ENCODE measurements around the gene PTDSS2. TPM values are rescaled to one million over a fixed set of nuclear protein-coding genes. Genes with fewer than 3 reads are reported as not detected.

PTDSS2 gene
- total and polyA plus RNA-seq, 7 donors = 11.8 to 26.0 (median 19.6) TPM

GRCh38 chr11:494761-495536, 44.9 kb downstream of the PTDSS2 start:
- ATAC-seq (peak; percentile 38 to 75 (median 62)), DNase-seq (peak; percentile 54 to 57)
- TF ChIP-seq CTCF (IDR thresholded peaks at IDR 0.05) = no peak
- H3K4me1 ChIP-seq = no peaks in the 10 kb centered on the region
- no peaks in the 10 kb centered on the region for H3K27me3 ChIP-seq (ENCODE audit: insufficient read depth in 3 of 3, low read length in 2 of 3)
- 47 to 62% (median 59%) methylated on average over 29 to 37 of the region's 37 CpGs for WGBS, 3 donors
- no peaks in the 10 kb centered on the region for H3K9me3 ChIP-seq
- H3K27ac ChIP-seq = peak overlapping the region; percentile 46
- H3K36me3 ChIP-seq (ENCODE audit: insufficient read depth in 1 of 2, low read depth in 1 of 2) = peaks cover 8 to 90% of the 10 kb centered on the region in 2 donors
- H3K4me3 ChIP-seq = no peak overlapping the region
- intact Hi-C loops (cut with DNase I) = loop anchor here in 1 of 2 donors (5.0 kb wide), 1 partner anchor 38 kb away; no protein-coding TSS in a partner anchor

GRCh38 chr11:495537-495931, 45.5 kb downstream of the PTDSS2 start:
- H3K36me3 ChIP-seq (ENCODE audit: insufficient read depth in 1 of 2, low read depth in 1 of 2) = peaks cover 9 to 90% of the 10 kb centered on the region in 2 donors
- peak overlapping the region; percentile 46 for H3K27ac ChIP-seq
- no peaks in the 10 kb centered on the region for H3K9me3 ChIP-seq
- intact Hi-C loops (cut with DNase I) = no loop called here
- DNase-seq = peak in 1 of 2 donors; percentile 45
- ATAC-seq = no peak
- H3K27me3 ChIP-seq (ENCODE audit: insufficient read depth in 3 of 3, low read length in 2 of 3) = no peaks in the 10 kb centered on the region
- 47 to 56% (median 50%) methylated on average over 10 of the region's 10 CpGs for WGBS, 3 donors
- H3K4me1 ChIP-seq = no peaks in the 10 kb centered on the region
- no peak for TF ChIP-seq CTCF (IDR thresholded peaks at IDR 0.05)
- H3K4me3 ChIP-seq = no peak overlapping the region

GRCh38 chr11:496834-497564, 46.9 kb downstream of the PTDSS2 start:
- no peak for ATAC-seq
- no peak for TF ChIP-seq CTCF (IDR thresholded peaks at IDR 0.05)
- WGBS, 3 donors = 89 to 95% (median 92%) methylated on average over 34 of the region's 34 CpGs
- Histone ChIP-seq H3K4me3 (no peak overlapping the region), H3K27ac (no peak overlapping the region), H3K27me3 (ENCODE audit: insufficient read depth in 3 of 3, low read length in 2 of 3) (no peaks in the 10 kb centered on the region), H3K9me3 (no peaks in the 10 kb centered on the region), H3K4me1 (no peaks in the 10 kb centered on the region), H3K36me3 (ENCODE audit: insufficient read depth in 1 of 2, low read depth in 1 of 2) (peaks cover 9 to 95% of the 10 kb centered on the region in 2 donors)
- intact Hi-C loops (cut with DNase I) = no loop called here
- no peak for DNase-seq

- H3K27me3 ChIP-seq (ENCODE audit: insufficient read depth in 3 of 3, low read length in 2 of 3) = no peaks in the 10 kb centered on the region
- no peaks in the 10 kb centered on the region for H3K9me3 ChIP-seq
- no peak for ATAC-seq
- peak in 1 of 2 donors; percentile 47 for DNase-seq
- H3K36me3 ChIP-seq (ENCODE audit: insufficient read depth in 1 of 2, low read depth in 1 of 2) = peaks cover 9 to 96% of the 10 kb centered on the region in 2 donors
- no peak overlapping the region for H3K4me3 ChIP-seq
- no peak overlapping the region for H3K27ac ChIP-seq
- intact Hi-C loops (cut with DNase I) = no loop called here
- 92 to 93% (median 93%) methylated on average over 31 of the region's 31 CpGs for WGBS, 3 donors
- TF ChIP-seq CTCF (IDR thresholded peaks at IDR 0.05) = no peak
- H3K4me1 ChIP-seq = no peaks in the 10 kb centered on the region
Observed at GRCh38 chr11:497565-498296, 47.7 kb downstream of the PTDSS2 start.

Measured in psoas muscle (tissue), 8 donors.